Measurements from ENCODE around the gene NOP53.

NOP53 gene

DNA sequence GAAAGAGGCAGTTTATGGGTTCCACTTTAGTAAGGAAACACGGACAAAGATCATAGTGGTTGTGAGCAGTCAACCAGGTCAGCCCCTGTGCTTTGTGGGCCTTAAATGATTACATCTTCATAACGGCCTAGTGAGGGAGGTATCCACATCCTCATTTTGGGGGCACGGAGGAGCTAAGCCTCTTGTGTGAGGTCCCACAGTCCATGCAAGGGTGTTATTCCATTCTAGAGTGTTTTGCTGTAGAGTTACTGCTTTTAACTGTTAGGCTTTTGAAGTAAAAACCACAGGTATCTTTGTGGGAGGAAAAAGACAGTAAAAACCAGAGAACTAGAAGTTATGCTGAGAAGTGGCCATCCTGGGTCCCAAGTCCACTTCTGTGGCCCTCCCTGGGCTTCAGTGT, 4.0 kb downstream of the NOP53 start:
- no peak overlapping the region for H3K4me3 ChIP-seq (ENCODE audit: low read length)
- DNase-seq (ENCODE audit: low read depth) = no peak
- TF ChIP-seq, protein P1, sequence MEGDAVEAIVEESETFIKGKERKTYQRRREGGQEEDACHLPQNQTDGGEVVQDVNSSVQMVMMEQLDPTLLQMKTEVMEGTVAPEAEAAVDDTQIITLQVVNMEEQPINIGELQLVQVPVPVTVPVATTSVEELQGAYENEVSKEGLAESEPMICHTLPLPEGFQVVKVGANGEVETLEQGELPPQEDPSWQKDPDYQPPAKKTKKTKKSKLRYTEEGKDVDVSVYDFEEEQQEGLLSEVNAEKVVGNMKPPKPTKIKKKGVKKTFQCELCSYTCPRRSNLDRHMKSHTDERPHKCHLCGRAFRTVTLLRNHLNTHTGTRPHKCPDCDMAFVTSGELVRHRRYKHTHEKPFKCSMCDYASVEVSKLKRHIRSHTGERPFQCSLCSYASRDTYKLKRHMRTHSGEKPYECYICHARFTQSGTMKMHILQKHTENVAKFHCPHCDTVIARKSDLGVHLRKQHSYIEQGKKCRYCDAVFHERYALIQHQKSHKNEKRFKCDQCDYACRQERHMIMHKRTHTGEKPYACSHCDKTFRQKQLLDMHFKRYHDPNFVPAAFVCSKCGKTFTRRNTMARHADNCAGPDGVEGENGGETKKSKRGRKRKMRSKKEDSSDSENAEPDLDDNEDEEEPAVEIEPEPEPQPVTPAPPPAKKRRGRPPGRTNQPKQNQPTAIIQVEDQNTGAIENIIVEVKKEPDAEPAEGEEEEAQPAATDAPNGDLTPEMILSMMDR (IDR thresholded peaks at IDR 0.05; ENCODE audit: insufficient read depth, low read depth, low read length, missing control alignments) = no peak

DNA sequence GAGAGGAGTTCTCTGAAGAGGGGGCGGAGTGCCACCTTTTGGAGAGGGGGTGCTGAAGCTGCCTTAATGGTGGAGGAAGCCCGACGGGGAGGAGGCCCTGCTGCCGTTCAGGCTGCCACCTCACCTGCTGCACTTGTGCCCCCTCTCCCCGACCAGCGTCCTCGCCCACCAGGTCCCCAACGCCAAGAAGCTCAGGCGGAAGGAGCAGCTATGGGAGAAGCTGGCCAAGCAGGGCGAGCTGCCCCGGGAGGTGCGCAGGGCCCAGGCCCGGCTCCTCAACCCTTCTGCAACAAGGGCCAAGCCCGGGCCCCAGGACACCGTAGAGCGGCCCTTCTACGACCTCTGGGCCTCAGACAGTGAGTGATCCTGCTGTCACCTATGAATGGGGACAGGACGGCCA, 5.4 kb downstream of the NOP53 start:
- no peak overlapping the region for H3K4me3 ChIP-seq (ENCODE audit: low read length)
- no peak for DNase-seq (ENCODE audit: low read depth)
- TF ChIP-seq, protein P1 (IDR thresholded peaks at IDR 0.05; ENCODE audit: insufficient read depth, low read depth, low read length, missing control alignments) = no peak

DNA sequence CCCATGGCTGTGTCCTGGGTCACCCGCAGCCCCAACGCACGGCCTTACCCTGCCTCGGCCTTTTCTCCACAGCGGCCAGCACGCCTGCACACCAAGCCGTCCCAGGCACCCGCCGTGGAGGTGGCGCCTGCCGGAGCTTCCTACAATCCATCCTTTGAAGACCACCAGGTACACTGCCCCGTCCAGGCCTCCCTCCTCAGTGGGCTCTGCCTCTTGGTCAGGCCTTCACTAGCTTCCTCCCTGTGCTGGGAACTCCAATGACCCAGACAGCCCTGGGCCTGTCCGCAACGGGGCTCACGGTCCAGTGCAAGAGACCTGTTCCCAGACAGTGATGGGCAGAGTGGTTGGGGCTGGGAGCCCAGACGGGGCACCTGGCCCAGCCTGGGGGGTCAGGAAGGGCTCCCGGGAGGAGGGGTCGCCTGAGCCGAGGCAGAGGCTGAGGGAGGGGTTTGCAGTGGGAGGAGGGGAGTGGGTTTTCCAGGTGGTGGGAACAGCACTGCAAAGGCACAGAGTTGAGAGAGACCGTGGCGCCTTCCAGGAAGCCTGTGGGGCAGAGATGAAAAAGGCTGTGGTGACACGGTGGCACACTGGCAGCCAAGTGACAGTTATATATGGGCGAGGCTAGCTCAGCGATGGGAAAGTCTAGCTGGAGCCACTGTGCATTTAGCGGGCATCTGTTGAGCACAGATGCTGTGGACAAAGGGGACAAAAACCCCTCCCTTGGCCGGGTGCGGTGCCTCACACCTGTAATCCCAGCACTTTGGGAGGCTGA, 7.3 kb downstream of the NOP53 start:
- DNase-seq (ENCODE audit: low read depth) = no peak
- TF ChIP-seq, protein P1 (IDR thresholded peaks at IDR 0.05; ENCODE audit: insufficient read depth, low read depth, low read length, missing control alignments) = no peak
- H3K4me3 ChIP-seq (ENCODE audit: low read length) = no peak overlapping the region

DNA sequence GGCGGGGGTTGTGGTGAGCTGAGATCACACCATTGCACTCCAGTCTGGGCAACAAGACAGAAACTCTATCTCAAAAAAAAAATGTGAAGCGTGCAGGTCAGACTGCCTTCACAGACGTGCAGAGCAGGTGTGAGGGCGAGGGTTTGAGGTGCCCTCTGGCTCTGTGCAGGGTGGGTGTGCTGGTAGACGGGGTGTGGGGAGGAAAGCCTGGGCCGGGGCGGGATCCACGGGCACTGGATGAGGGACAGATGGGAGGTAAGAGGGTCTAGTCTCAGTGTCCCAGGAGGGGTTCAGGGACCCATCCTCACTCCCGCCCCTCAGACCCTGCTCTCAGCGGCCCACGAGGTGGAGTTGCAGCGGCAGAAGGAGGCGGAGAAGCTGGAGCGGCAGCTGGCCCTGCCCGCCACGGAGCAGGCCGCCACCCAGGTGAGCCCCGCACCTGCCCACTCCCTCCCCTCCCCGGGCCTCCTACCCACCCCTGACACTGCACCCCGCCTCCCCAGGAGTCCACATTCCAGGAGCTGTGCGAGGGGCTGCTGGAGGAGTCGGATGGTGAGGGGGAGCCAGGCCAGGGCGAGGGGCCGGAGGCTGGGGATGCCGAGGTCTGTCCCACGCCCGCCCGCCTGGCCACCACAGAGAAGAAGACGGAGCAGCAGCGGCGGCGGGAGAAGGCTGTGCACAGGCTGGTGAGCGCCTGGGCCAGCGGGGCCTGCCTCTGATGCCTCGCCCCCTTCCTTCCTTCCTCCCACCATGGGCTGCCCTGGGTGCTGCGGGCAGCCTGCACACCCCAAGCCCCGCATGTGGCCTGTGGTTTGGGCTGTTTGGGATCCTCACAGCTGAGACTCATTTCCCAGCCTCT, 9.1 kb downstream of the NOP53 start:
- TF ChIP-seq, protein P1 (IDR thresholded peaks at IDR 0.05; ENCODE audit: insufficient read depth, low read depth, low read length, missing control alignments) = no peak
- DNase-seq (ENCODE audit: low read depth) = no peak
- H3K4me3 ChIP-seq (ENCODE audit: low read length) = no peak overlapping the region

DNA sequence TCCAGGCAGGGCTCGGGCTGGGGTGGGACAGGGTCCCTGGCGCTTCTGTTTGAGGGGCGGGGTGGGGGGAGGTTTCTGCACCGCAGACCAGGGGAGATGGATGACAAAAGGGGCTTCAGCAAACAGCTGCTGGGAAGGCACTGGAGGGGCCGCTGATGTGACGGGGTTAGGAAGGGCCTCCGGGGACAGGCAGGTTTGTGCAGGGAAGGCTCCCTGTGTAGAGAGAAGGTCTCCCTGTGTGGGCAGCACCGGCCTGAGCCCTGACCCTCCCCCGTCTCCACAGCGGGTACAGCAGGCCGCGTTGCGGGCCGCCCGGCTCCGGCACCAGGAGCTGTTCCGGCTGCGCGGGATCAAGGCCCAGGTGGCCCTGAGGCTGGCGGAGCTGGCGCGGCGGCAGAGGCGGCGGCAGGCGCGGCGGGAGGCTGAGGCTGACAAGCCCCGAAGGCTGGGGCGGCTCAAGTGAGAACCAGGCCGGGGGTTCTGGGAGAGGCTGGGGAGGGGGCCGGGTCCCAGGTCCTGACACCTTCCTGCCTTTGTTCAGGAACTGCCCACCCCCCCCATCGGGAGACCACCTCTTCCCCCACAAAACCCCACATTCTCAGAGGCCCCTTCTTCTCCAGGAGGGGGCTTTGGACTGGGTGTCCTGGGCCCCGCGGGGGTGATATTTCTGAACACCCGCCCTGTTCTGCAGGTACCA, 9.9 kb downstream of the NOP53 start:
- no peak for DNase-seq (ENCODE audit: low read depth)
- no peak overlapping the region for H3K4me3 ChIP-seq (ENCODE audit: low read length)
- TF ChIP-seq, protein P1 (IDR thresholded peaks at IDR 0.05; ENCODE audit: insufficient read depth, low read depth, low read length, missing control alignments) = no peak

DNA sequence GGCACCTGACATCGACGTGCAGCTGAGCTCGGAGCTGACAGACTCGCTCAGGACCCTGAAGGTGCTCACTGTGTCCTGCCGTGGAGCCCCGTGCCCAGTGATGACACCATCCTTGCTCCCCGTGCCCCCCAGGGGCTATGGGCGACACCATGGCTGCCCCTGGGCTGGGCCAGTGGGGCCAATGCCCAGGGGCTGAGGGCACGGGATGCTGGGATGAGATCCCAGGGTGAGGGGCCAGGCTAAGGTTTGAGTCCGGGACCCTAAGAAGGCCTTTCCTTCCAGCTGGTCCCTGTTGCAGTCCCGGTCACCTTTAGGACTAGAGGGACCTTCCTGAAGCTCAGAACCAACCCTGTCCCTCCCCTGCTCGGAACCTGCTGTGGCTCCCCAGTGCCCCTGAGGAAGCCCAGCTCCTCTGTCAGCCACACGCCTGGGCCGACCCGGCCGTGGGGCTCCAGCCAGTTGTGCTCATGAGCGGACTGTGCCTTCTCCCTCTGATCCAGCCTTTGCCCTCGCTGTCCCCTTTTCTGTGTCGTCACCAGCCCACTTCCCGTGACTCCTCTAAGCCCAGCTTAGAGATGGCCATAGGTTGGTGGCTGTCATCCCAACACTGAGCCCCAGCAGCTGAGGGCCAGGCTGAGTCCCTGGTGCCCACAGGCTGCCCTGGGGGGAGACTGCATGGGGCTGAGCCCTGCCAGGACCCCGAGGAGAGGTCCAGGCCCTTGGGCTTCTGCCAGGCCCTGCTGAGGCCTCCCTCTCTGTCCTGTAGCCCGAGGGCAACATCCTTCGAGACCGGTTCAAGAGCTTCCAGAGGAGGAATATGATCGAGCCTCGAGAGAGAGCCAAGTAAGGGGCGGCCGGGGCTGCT, 10.6 kb downstream of the NOP53 start:
- no peak overlapping the region for H3K4me3 ChIP-seq (ENCODE audit: low read length)
- TF ChIP-seq, protein P1 (IDR thresholded peaks at IDR 0.05; ENCODE audit: insufficient read depth, low read depth, low read length, missing control alignments) = no peak
- DNase-seq (ENCODE audit: low read depth) = no peak
